ENCODE results near the gene CYP8B1.
"Not testable (repeated sequence)": the region's sequence is repeated elsewhere in the genome, so short reads cannot be mapped to it uniquely, and the experiment has no call there.

CYP8B1 gene

DNA sequence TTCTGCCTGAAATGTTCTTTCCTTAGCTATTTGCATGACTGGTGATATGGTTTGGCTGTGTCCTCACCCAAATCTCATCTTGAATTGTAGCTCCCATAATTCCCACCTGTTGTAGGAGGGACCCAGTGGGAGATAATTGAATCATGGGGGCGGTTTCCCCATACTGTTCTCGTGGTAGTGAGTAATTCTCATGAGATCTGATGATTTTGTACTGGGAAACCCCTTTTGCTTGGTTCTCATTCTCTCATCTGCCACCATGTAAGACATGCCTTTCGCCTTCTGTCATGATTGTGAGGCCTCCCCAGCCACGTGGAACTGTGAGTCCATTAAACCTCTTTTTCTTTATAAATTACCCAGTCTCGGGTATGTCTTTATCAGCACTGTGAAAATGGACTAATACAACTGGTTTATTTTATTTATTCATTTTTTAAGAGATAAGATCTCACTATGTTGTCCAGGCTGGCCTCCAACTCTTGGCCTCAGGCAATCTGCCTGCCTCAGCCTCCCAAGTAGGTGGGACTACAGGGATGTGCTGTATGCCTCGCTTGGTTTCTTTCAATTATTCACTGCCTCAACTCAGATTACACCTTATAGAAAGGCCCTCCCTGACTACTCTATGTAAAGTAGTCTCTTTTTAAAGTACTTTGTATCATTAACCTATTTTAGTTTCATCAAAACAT, 7.7 kb upstream of the CYP8B1 start:
- H3K4me3 ChIP-seq (ENCODE audit: low read depth in 1 of 2, low read length in 2 of 2); H3K9me3 ChIP-seq (ENCODE audit: control insufficient read depth in 1 of 2, low read length in 2 of 2); H3K4me1 ChIP-seq (ENCODE audit: control insufficient read depth in 1 of 2, insufficient read depth in 2 of 2, low read length in 2 of 2); H3K27me3 ChIP-seq (ENCODE audit: low read depth, low read length); H3K36me3 ChIP-seq (ENCODE audit: control insufficient read depth in 1 of 2, insufficient read depth in 2 of 2, low read length in 2 of 2); H3K27ac ChIP-seq (ENCODE audit: low read length): not testable (repeated sequence)

DNA sequence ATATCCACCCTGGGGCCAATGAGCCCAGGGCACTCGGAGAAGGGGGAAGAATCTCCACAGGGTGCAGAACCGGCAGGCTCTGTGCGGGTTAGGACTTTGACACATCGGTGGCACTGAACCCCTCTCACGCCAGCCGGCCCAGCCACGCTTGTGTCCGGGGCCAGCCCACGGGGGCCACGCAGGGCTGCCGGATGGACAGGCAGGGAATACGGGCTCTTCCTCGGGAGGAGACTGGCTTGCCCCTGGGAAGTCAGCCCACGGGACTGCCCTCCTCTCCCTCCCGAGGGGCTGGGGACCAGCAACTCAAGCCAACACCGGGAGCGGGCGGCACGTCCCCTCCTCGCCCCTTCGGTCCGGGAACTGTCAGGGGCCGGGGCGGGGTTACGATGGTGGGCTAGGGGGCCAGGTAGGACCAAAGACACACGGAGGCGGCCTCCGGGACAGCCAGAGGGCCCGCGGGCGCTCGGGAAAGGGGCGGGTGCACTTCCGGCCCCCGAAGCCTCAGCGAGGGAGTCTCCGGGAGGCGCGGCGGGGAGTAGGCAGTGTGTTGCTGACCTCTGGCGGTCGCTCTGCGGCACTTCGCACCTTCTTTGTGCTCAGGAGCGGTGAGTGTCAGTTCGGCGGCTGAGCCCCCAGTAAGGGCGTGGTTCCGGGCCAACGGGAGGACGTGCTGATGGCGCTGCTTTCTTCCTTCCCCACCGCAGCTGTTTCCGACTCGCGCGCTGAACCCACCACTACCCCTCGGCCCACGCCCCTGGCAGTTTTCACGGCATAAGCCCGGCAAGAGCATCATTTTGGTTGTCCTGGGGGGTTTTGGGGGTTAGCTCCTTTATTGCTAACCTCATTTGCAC, 5.1 kb upstream of the CYP8B1 start:
- no peaks in the 10 kb centered on the region for H3K36me3 ChIP-seq (ENCODE audit: control insufficient read depth in 1 of 2, insufficient read depth in 2 of 2, low read length in 2 of 2)
- H3K27ac ChIP-seq (ENCODE audit: low read length) = no peak overlapping the region
- no peaks in the 10 kb centered on the region for H3K27me3 ChIP-seq (ENCODE audit: low read depth, low read length)
- no peaks in the 10 kb centered on the region for H3K9me3 ChIP-seq (ENCODE audit: control insufficient read depth in 1 of 2, low read length in 2 of 2)
- H3K4me3 ChIP-seq (ENCODE audit: low read depth in 1 of 2, low read length in 2 of 2) = peak overlapping the region; percentile 62 to 68
- H3K4me1 ChIP-seq (ENCODE audit: control insufficient read depth in 1 of 2, insufficient read depth in 2 of 2, low read length in 2 of 2) = no peaks in the 10 kb centered on the region

DNA sequence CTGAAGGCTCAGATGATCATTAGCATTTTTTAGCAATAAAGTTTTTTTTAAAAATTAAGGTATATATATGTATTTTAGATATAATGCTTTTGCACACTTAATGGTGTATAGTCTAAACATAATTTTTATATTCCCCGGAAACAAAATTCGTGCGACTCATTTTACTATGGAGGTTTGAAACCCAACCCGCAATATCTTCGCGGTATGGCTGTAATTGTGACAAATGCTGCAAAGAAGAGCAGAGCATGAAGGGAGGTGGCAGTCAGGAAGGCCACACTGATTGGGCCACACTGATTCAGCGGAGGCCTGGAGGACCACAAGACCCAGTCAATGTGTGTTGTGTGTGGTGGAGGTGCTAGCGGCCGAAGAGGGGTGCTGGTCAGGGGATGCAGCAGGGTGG, 4.5 kb upstream of the CYP8B1 start:
- Histone ChIP-seq H3K4me3 (ENCODE audit: low read depth in 1 of 2, low read length in 2 of 2) (peak overlapping the region; percentile 62 to 68), H3K36me3 (ENCODE audit: control insufficient read depth in 1 of 2, insufficient read depth in 2 of 2, low read length in 2 of 2) (no peaks in the 10 kb centered on the region), H3K4me1 (ENCODE audit: control insufficient read depth in 1 of 2, insufficient read depth in 2 of 2, low read length in 2 of 2) (no peaks in the 10 kb centered on the region), H3K27ac (ENCODE audit: low read length) (no peak overlapping the region), H3K27me3 (ENCODE audit: low read depth, low read length) (no peaks in the 10 kb centered on the region), H3K9me3 (ENCODE audit: control insufficient read depth in 1 of 2, low read length in 2 of 2) (no peaks in the 10 kb centered on the region)

DNA sequence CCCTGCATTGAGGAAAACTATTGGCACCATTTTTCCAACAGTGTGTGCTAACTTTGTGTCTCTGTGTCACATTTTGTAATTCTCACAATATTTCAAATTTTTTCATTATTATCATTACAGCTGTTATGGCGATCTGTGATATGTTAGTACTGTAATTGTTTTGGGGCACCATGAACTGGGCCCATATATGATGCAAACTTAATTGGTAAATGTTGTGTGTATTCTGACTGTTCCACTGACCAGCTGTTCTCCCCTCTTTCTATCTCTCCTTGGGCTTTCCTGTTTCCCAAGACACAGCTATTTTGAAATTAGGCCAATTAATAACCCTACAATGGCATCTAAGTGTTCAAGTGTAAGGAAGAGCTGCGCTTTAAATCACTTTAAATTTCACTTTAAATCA, 2.2 kb upstream of the CYP8B1 start:
- Histone ChIP-seq H3K4me1 (ENCODE audit: control insufficient read depth in 1 of 2, insufficient read depth in 2 of 2, low read length in 2 of 2) (no peaks in the 10 kb centered on the region), H3K9me3 (ENCODE audit: control insufficient read depth in 1 of 2, low read length in 2 of 2) (no peaks in the 10 kb centered on the region), H3K27ac (ENCODE audit: low read length) (no peak overlapping the region), H3K36me3 (ENCODE audit: control insufficient read depth in 1 of 2, insufficient read depth in 2 of 2, low read length in 2 of 2) (no peaks in the 10 kb centered on the region), H3K27me3 (ENCODE audit: low read depth, low read length) (no peaks in the 10 kb centered on the region), H3K4me3 (ENCODE audit: low read depth in 1 of 2, low read length in 2 of 2) (no peak overlapping the region)

DNA sequence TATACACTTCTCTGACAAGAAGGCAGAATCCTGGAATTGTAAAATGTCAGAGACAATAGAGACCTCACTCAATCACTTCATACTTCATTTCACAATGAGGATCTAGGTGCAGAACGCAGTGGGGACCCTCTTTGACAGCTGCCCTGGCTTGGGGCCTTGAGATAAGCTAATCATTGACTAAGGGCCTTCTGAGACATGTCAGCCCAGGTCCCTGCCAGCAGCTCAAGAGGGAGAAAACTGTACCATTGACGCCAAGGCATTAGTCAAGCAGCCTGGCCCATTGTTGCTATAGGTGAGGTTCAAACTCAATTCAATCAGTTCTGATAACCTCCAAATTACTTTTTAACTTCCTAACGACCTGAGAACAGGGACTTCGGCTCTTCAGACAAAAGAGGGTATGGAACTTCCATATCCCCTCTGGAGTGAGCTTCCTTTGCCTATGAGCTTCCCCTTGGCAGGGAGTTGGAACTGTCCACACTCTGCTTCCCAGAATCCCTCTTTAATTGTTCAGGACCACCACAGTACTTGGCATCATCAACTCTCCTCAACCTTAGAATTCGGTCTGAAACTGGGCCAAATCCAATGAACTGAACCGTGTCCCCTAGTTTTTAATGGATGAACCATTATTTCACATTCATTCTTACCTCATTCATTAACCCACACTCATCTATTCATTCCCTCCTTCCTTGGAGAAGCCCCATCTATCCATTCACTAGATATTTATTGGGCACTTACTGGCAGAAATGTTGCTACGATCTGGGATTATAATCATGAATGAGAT, 1.5 kb upstream of the CYP8B1 start:
- H3K9me3 ChIP-seq (ENCODE audit: control insufficient read depth in 1 of 2, low read length in 2 of 2) = no peaks in the 10 kb centered on the region
- H3K4me1 ChIP-seq (ENCODE audit: control insufficient read depth in 1 of 2, insufficient read depth in 2 of 2, low read length in 2 of 2) = no peaks in the 10 kb centered on the region
- H3K4me3 ChIP-seq (ENCODE audit: low read depth in 1 of 2, low read length in 2 of 2) = no peak overlapping the region
- H3K27me3 ChIP-seq (ENCODE audit: low read depth, low read length) = no peaks in the 10 kb centered on the region
- H3K36me3 ChIP-seq (ENCODE audit: control insufficient read depth in 1 of 2, insufficient read depth in 2 of 2, low read length in 2 of 2) = no peaks in the 10 kb centered on the region
- H3K27ac ChIP-seq (ENCODE audit: low read length) = no peak overlapping the region

DNA sequence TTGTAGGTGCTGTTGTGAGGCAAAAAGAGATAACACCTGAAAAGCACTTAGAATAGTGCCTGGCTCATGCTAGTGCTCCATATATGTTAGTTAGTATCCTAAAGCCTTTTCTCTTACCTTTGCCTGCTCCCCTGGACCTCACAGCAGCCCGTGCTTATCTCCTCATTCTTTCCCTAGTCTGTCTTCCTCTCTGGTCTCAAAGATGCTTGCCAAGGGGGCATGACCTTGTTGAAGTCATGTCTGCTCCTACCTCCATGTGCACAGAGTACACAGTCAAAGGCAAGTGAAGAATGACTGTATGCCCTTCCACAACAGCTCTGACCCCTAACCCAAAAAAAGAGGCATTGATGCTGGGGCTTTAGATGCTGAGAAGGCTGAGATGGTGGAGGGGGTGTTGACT, 722 bp upstream of the CYP8B1 start:
- Histone ChIP-seq H3K27me3 (ENCODE audit: low read depth, low read length) (no peaks in the 10 kb centered on the region), H3K36me3 (ENCODE audit: control insufficient read depth in 1 of 2, insufficient read depth in 2 of 2, low read length in 2 of 2) (no peaks in the 10 kb centered on the region), H3K4me1 (ENCODE audit: control insufficient read depth in 1 of 2, insufficient read depth in 2 of 2, low read length in 2 of 2) (no peaks in the 10 kb centered on the region), H3K27ac (ENCODE audit: low read length) (no peak overlapping the region), H3K9me3 (ENCODE audit: control insufficient read depth in 1 of 2, low read length in 2 of 2) (no peaks in the 10 kb centered on the region), H3K4me3 (ENCODE audit: low read depth in 1 of 2, low read length in 2 of 2) (no peak overlapping the region)

DNA sequence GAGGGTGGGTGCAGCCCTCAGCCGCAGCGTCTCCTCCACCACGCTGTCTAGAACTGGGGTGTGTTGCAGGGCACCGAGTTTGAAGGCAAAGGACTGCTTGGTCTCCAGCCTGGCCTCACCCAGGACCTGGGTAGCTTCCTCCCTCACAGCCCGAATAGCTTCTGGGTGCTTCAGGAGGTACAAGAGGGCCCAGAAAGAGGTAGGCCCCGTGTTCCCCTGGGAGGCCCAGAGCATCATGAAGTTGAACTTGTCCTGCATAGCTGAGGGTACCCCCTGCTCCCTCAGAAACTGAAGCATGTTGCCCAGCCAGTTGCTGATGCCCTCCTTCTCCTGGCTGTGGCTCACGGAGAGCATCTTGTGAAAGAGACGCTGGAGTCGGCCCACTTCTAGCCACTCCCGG, 930 bp downstream of the CYP8B1 start:
- no peak overlapping the region for H3K4me3 ChIP-seq (ENCODE audit: low read depth in 1 of 2, low read length in 2 of 2)
- H3K36me3 ChIP-seq (ENCODE audit: control insufficient read depth in 1 of 2, insufficient read depth in 2 of 2, low read length in 2 of 2) = no peaks in the 10 kb centered on the region
- no peaks in the 10 kb centered on the region for H3K27me3 ChIP-seq (ENCODE audit: low read depth, low read length)
- H3K9me3 ChIP-seq (ENCODE audit: control insufficient read depth in 1 of 2, low read length in 2 of 2) = no peaks in the 10 kb centered on the region
- H3K27ac ChIP-seq (ENCODE audit: low read length) = no peak overlapping the region
- H3K4me1 ChIP-seq (ENCODE audit: control insufficient read depth in 1 of 2, insufficient read depth in 2 of 2, low read length in 2 of 2) = no peaks in the 10 kb centered on the region

DNA sequence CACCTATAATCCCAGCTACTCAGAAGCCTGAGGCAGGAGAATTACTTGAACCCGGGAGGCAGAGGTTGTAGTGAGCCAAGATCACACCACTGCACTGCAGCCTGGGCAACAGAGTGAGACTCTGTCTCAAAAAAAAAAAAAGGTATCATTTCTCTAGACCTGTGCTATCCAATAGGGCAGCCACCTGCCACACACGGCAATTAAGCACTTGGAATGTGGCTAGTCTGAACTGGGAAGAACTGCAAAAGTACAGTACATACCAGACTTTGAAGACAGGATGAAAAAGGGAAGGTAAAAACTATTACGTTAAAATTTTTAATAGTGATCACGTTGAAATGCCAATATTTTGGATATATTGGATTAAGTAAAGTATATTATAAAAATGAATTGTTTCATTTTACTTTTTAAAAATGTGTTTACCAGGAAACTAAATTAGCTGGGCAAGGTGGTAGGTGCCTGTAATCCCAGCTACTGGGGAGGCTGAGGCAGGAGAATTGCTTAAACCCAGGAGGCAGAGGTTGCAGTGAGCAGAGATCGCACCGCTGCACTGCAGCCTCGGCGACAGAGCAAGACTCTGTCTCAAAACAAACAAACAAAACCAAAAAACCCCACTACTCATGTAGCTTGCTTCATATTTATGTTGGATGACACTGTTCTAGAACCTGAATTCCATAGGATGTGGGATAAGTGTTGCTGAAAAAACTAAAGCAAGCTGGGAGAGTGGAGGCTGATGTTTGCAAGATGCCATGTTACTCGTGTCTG, 2.3 kb downstream of the CYP8B1 start:
- no peaks in the 10 kb centered on the region for H3K9me3 ChIP-seq (ENCODE audit: control insufficient read depth in 1 of 2, low read length in 2 of 2)
- no peak overlapping the region for H3K4me3 ChIP-seq (ENCODE audit: low read depth in 1 of 2, low read length in 2 of 2)
- no peaks in the 10 kb centered on the region for H3K27me3 ChIP-seq (ENCODE audit: low read depth, low read length)
- H3K27ac ChIP-seq (ENCODE audit: low read length) = no peak overlapping the region
- no peaks in the 10 kb centered on the region for H3K4me1 ChIP-seq (ENCODE audit: control insufficient read depth in 1 of 2, insufficient read depth in 2 of 2, low read length in 2 of 2)
- no peaks in the 10 kb centered on the region for H3K36me3 ChIP-seq (ENCODE audit: control insufficient read depth in 1 of 2, insufficient read depth in 2 of 2, low read length in 2 of 2)

DNA sequence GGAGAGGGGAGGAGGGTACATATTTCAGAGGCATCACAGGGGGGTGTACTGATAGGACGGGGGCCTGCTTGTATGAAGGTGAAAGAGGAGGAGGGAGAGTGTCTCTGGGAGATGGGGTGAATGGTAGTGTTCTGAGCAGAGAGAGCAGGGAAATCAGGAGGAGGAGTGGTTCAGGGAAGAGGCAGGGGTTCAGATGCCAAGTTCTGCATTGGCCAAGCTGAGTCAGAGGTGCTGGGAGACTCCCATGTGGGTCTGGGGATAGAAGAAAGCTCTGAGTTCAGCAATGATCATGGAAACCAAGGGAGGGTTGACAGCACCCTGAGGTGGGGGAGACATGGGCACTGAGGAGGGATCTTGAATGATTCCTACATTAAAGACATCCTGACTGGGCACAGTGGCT, 3.0 kb downstream of the CYP8B1 start:
- Histone ChIP-seq H3K4me3 (ENCODE audit: low read depth in 1 of 2, low read length in 2 of 2) (no peak overlapping the region), H3K9me3 (ENCODE audit: control insufficient read depth in 1 of 2, low read length in 2 of 2) (no peaks in the 10 kb centered on the region), H3K27me3 (ENCODE audit: low read depth, low read length) (no peaks in the 10 kb centered on the region), H3K36me3 (ENCODE audit: control insufficient read depth in 1 of 2, insufficient read depth in 2 of 2, low read length in 2 of 2) (no peaks in the 10 kb centered on the region), H3K27ac (ENCODE audit: low read length) (no peak overlapping the region), H3K4me1 (ENCODE audit: control insufficient read depth in 1 of 2, insufficient read depth in 2 of 2, low read length in 2 of 2) (no peaks in the 10 kb centered on the region)

DNA sequence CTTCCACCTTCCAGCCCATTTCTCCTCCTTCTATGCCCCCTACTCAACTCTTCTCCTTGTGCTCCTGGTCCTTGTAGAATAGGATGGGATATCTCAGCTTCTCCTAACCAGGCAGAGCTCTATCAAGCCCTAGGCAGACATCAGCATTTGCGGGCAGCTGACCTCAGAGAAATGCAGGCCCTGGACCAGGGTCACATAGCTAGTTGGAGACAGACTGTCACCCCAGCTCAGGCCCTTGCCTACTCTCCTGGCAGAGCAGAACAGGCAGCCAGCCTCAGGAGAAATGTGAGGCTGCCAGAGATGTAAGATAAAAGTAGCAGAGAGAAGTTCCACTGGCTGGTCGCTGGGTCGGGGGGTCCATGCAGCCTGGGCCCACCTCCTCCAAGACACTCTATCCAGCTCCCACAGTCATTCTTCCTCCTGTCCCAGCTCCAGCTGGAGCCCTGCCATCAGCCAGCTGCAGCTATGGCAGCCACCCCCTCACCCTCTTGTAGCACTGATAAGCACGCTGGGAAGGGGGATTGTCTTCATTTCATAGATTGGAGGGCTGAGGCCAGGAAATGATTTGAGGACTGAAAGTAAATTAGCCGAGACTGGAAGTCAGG, 4.0 kb downstream of the CYP8B1 start:
- Histone ChIP-seq H3K4me3 (ENCODE audit: low read depth in 1 of 2, low read length in 2 of 2) (no peak overlapping the region), H3K27me3 (ENCODE audit: low read depth, low read length) (no peaks in the 10 kb centered on the region), H3K27ac (ENCODE audit: low read length) (no peak overlapping the region)

More for the DNA sequence above, 4.0 kb downstream of the CYP8B1 start:
- Histone ChIP-seq H3K4me1 (ENCODE audit: control insufficient read depth in 1 of 2, insufficient read depth in 2 of 2, low read length in 2 of 2) (no peaks in the 10 kb centered on the region), H3K36me3 (ENCODE audit: control insufficient read depth in 1 of 2, insufficient read depth in 2 of 2, low read length in 2 of 2) (no peaks in the 10 kb centered on the region), H3K9me3 (ENCODE audit: control insufficient read depth in 1 of 2, low read length in 2 of 2) (no peaks in the 10 kb centered on the region)

All from muscle layer of duodenum (tissue), 2 donors.